Astrocyte of the hippocampus (primary cell): ENCODE measurements around the gene MACF1.
"Not testable (repeated sequence)": the region's sequence is repeated elsewhere in the genome, so short reads cannot be mapped to it uniquely, and the experiment has no call there.

Source experiments
- DNase-seq: peaks from one replicate; pipeline ENCODE4 v3.0.0; 2011; ENCODE audit warnings: low read depth, low spot score

The MACF1 gene

GRCh38 chr1:39204441-39205081, at the start of gene MACF1:
Gene MACF1, plus strand, starts transcription at chr1:39204695. Its CDS starts 328 bp downstream, at chr1:39205023.
- peak; percentile 91 for DNase-seq

- DNase-seq = no peak
These were observed 47.2 kb upstream of the MACF1 start for GRCh38 chr1:39157304-39157703.

GRCh38 chr1:39158327-39159086, 46.0 kb upstream of the MACF1 start:
- peak; percentile 92 for DNase-seq

GRCh38 chr1:39159224-39160036, 45.1 kb upstream of the MACF1 start:
- DNase-seq = peak; percentile 82

- peak; percentile 70 for DNase-seq
These were observed 43.8 kb upstream of the MACF1 start for GRCh38 chr1:39160703-39161102.

GRCh38 chr1:39161811-39162210, 42.7 kb upstream of the MACF1 start:
- DNase-seq = not testable (repeated sequence)

- no peak for DNase-seq
These were observed 41.0 kb upstream of the MACF1 start for GRCh38 chr1:39163469-39163868.

GRCh38 chr1:39164256-39164655, 40.2 kb upstream of the MACF1 start:
- no peak for DNase-seq

GRCh38 chr1:39165049-39165448, 39.4 kb upstream of the MACF1 start:
- no peak for DNase-seq

GRCh38 chr1:39165488-39165887, 39.0 kb upstream of the MACF1 start:
- DNase-seq = no peak

GRCh38 chr1:39167632-39168209, 36.8 kb upstream of the MACF1 start:
- DNase-seq = no peak

GRCh38 chr1:39168301-39169080, 36.0 kb upstream of the MACF1 start:
- no peak for DNase-seq

- peak; percentile 63 for DNase-seq
These were observed 33.5 kb upstream of the MACF1 start for GRCh38 chr1:39170731-39171667.

GRCh38 chr1:39173119-39173994, 31.1 kb upstream of the MACF1 start:
- DNase-seq = peak; percentile 69

GRCh38 chr1:39173995-39174380, 30.5 kb upstream of the MACF1 start:
- no peak for DNase-seq

- DNase-seq = no peak
These were observed 30.0 kb upstream of the MACF1 start for GRCh38 chr1:39174390-39175081.

GRCh38 chr1:39177706-39178105, 26.8 kb upstream of the MACF1 start:
- no peak for DNase-seq
